Measurements from ENCODE around the gene DNAH14. TPM values are rescaled to one million over a fixed set of nuclear protein-coding genes. Genes with fewer than 3 reads are reported as not detected.
A peak's percentile ranks its signal among the peaks of the same experiment; 100 is the strongest.

DNAH14 gene
- total and polyA plus RNA-seq, 2 of the 4 experiments (the other 2 are of a cell fraction) = 2.7 to 3.6 TPM

- no peak overlapping the region for H3K4ac ChIP-seq (ENCODE audit: low read depth, low read length)
- no peaks in the 10 kb centered on the region for H3K9me1 ChIP-seq (ENCODE audit: insufficient read depth, low read length)
- H3K4me2 ChIP-seq (ENCODE audit: low read depth, low read length) = no peak overlapping the region
- WGBS, 2 experiments (ENCODE audit: extremely low coverage in 2 of 2, insufficient read length in 1 of 2) = 0% methylated on average over 1 of the region's 1 CpG; no CpG with 5 or more reads in 1 of the 2 experiments
- ATAC-seq (ENCODE audit: low read depth) (peak; percentile 11; the same call in 1 of the 2 replicates), DNase-seq (no peak)
- no peak overlapping the region for H4K91ac ChIP-seq (ENCODE audit: insufficient read depth, low read depth, low read length)
- no peaks in the 10 kb centered on the region for H3K4me1 ChIP-seq (ENCODE audit: control insufficient read depth, insufficient read depth, low read length)
- H3K14ac ChIP-seq (replicated peaks; ENCODE audit: low read depth, low read length) = no peak overlapping the region
- no peak overlapping the region for H3K18ac ChIP-seq (ENCODE audit: low read depth, low read length)
- POLR2A ChIA-PET (ENCODE audit: unreplicated experiment) = no interaction called here
- no peaks in the 10 kb centered on the region for H3K9me3 ChIP-seq (ENCODE audit: control insufficient read depth, insufficient read depth, low read length)
- intact Hi-C loops (cut with micrococcal nuclease) = no loop called here
- H2BK15ac ChIP-seq (ENCODE audit: low read depth, low read length) = no peak overlapping the region
- no peak overlapping the region for H3K23ac ChIP-seq (ENCODE audit: low read depth, low read length)
- no peak overlapping the region for H3K9ac ChIP-seq (ENCODE audit: low read depth, low read length)
- H4K20me1 ChIP-seq (ENCODE audit: insufficient read depth, low read length) = no peaks in the 10 kb centered on the region
- peaks cover 5% of the 10 kb centered on the region for H3K27me3 ChIP-seq (ENCODE audit: control insufficient read depth, insufficient read depth, low read length)
- BruUV-seq (replicated peaks) = no TSS peak
- no peak overlapping the region for H2AK9ac ChIP-seq (replicated peaks; ENCODE audit: low read depth, low read length, poor library complexity)
- H3K56ac ChIP-seq (ENCODE audit: extremely low read depth, insufficient read depth, low read length) = no peak overlapping the region
- no peak overlapping the region for H2BK120ac ChIP-seq (ENCODE audit: low read depth, low read length)
- no peak overlapping the region for H2BK5ac ChIP-seq (ENCODE audit: low read depth, low read length, poor library complexity, severe bottlenecking)
- no peak overlapping the region for H2AK5ac ChIP-seq (ENCODE audit: low read depth, low read length)
- in situ Hi-C loops (cut with MboI; ENCODE audit: low sequenced_read_pairs) = no loop called here
- dilution Hi-C loops (cut with HindIII; ENCODE audit: low sequenced_read_pairs, unreplicated experiment) = no loop called here
- no peak overlapping the region for H4K8ac ChIP-seq (ENCODE audit: low read depth in 2 of 2, low read length in 2 of 2)
- no peaks in the 10 kb centered on the region for H3K79me1 ChIP-seq (ENCODE audit: low read depth in 1 of 2, low read length in 2 of 2)
- H2AFZ ChIP-seq (replicated peaks; ENCODE audit: low read length, poor library complexity) = no peak overlapping the region
- CTCF ChIA-PET = no interaction called here
- TF ChIP-seq RFX5 (IDR thresholded peaks at IDR 0.05; ENCODE audit: low read depth, low read length) (no peak), MAZ (IDR thresholded peaks at IDR 0.05; ENCODE audit: borderline replicate concordance, low read depth, low read length) (no peak), RAD21 (IDR thresholded peaks at IDR 0.05; ENCODE audit: low read length) (no peak), NFE2L2 (IDR thresholded peaks at IDR 0.05; ENCODE audit: low read depth, low read length) (no peak), ELK1 (IDR thresholded peaks at IDR 0.05; ENCODE audit: borderline replicate concordance, low read depth, low read length) (no peak)
- H3K36me3 ChIP-seq (ENCODE audit: control insufficient read depth, insufficient read depth, low read length) = no peaks in the 10 kb centered on the region
- no peak overlapping the region for H4K5ac ChIP-seq (ENCODE audit: low read depth, low read length)
- H3K4me3 ChIP-seq (ENCODE audit: insufficient read depth, low read depth, low read length) = no peak overlapping the region
- H2BK20ac ChIP-seq (ENCODE audit: low read depth, low read length) = no peak overlapping the region
- H3K27ac ChIP-seq (ENCODE audit: insufficient read depth, low read length) = no peak overlapping the region
These were observed 437.1 kb downstream of the DNAH14 start for GRCh38 chr1:225366552-225366951.

Data from IMR-90 (cell line).